Stimulated activated CD8-positive, alpha-beta memory T cell treated with anti-CD3 and anti-CD28 coated beads, Interleukin-2, amount 100 ng/mL, for 48 hours (primary cell): ENCODE results near the gene MYH7B.

ENCODE experiments used
- DNase-seq, 2 donors: peaks; one replicate each; pipeline ENCODE4 v3.0.0-alpha.2; 2020; ENCODE audit warnings: low read depth in 2 of 2

MYH7B gene

GRCh38 chr20:34945315-34946077 lies 10.2 kb upstream of the MYH7B start:
- DNase-seq, result no peak

DNA sequence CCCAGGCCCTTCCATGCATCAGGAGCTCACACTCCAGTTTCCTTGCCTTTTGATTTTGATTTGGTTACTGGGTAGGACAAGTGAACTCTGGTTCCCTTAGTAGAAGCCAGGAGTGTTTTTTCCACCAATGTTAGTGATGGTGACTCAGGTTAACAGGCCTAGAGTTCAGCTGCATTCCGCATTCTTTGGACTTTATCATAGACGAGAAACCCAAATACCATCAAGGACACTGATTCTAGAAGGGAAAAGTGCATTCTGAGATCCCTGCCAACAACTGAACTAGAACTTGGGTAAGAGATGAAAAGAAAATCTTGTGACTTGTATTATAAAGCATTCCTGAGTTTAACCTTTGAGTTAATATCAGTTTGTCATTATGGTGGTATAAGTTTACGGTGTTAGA lies 9.0 kb upstream of the MYH7B start:
- no peak for DNase-seq

- no peak for DNase-seq
These were observed 8.3 kb upstream of the MYH7B start for GRCh38 chr20:34947336-34947735.

- no peak for DNase-seq
These were observed 7.6 kb upstream of the MYH7B start for GRCh38 chr20:34948030-34948429.

DNA sequence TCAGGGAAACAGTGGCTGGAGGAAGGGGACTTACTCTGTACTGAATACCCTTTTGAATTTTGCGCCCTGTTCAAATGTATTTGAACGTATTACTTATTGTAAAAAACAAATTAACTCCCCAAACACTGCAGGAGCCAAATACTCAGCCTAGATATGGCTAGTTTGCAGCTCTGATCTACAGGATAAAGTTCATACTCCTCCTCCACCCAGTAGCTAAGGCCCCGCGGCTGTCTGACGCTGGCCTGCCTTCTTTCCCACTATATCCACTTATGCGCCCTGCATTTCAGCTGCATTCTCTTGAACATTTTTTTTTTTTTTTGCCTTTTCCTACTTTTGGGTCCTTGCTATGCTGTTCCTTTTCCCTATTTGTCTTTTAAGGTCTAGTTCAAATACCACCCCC lies 6.5 kb upstream of the MYH7B start:
- DNase-seq, result no peak

DNA sequence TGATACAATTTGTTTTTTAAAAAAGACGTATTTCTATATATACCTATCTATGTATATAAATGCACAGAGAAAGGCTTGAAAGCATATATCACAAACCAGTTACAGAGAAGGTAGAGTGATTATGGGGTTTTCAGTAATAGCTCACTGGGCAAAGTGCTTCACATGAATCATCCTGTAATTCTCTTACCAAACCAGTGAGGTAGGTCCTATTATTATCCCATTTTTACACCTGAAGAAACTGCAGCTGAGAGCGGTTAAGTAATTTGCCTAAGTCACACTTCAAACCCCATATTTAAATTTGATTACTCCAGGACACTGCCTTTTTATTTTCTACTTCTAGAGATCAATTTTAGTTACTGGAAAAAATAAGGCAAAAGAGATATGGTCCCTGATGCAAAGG lies 4.4 kb upstream of the MYH7B start:
- no peak for DNase-seq

DNA sequence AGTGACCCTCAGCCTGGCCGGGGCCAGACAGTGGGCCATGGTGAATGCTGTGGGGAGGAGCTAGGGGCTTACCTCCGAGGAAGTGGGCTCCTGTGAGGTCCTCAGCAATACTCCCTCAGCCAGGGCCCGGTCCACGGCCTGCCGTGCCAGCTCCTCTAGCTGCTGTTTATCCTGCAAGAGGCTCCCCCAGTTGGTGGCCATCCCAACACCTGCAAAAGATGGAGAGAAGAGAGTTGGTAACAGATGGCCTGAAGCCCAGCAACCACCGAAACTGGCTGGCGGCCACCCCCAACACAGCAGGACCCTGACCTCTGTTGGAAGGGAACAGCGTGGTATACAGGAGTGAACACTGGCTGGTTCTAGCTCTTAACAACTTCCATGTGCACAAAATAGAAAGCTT lies 4.0 kb upstream of the MYH7B start:
- DNase-seq, result no peak

GRCh38 chr20:34952671-34953070 lies 3.0 kb upstream of the MYH7B start:
- no peak for DNase-seq

- DNase-seq, result no peak
These were observed 1.7 kb upstream of the MYH7B start for GRCh38 chr20:34953960-34954359.

DNA sequence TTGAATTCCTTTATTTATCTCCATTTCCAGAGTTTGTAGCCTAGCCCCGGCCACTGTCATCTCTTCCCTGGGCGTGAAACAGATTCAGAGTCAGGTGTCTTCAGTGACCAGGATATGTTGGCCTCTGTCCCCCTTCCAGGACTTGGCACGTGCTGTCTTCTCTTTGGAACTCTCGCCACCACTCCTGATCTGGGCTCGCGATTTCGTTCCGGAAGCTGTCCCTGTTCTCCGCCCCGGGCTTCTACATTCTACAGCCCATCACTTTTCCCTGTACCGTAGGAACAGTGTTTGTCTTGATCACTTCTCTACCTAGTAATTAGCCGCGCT lies 801 bp upstream of the MYH7B start:
- DNase-seq, result no peak

DNA sequence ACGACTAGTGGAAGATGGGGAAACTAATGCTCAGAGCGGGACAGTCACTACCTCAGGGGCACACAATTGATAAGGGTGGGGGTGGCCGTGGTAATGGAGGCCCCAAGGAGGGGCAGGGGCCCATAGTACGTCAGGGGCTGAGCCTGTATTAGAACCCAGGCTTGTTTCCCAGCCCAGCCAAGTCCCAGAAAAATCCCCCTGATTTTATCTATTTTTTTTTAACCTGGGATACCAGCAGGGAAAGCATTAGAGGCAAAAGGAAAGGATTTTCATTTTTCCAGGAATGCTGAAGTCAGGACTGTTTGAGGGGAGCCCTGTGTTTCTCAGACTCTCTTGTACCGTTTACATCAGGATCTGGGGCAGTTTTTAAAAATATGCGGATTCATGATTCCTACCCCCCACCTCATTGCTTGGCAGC lies 382 bp downstream of the MYH7B start:
- DNase-seq, result no peak

DNA sequence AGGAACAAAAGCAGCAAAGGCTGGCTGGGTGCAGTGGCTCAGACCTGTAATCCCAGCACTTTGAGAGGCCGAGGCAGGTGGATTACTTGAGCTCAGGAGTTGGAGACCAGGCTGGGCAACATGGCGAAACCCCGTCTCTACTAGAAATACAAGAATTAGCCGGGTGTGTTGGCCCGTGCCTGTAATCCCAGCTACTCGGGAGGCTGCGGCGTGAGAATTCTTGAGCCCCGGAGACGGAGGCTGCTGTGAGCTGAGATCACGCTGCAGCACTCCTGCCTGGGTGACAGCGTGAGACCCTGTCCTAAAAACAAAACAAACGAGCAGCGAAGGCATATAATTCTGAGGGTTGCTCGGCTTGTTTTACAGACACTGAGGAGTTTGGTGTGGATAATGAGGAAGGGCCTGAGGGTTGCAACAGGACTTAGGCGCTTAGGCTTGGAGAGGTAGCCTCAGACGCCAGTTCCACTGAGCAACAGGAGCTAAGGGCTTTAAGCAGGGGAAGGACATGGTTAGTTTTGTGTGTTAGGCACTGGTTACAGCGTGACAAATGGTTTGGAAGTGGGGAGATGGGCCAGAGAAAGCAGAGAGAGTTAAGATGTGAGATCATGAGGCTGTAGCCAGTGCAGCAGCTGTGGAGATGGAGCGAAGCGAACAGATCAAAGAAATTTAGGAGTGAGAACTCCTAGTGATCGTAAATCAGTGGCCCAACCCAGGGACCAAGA lies 1.2 kb downstream of the MYH7B start:
- no peak for DNase-seq

DNA sequence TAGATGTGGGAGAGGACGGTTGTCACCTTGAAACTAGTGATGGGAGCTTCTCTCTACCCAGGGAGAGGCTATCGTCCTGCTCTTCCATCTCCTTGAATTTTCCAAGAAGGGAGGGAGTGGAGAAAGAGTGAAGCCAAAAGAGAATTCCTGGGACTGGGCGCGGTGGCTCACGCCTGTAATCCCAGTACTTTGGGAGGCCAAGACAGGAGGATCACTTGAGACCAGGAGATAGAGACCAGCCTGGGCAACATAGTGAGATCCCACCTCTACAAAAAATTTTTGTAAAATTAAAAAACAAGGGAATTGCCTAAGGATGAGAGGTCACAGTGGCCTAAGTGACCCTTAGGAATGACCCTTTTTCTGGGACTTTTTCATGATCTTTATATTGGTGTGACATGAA lies 8.8 kb downstream of the MYH7B start:
- no peak for DNase-seq

DNA sequence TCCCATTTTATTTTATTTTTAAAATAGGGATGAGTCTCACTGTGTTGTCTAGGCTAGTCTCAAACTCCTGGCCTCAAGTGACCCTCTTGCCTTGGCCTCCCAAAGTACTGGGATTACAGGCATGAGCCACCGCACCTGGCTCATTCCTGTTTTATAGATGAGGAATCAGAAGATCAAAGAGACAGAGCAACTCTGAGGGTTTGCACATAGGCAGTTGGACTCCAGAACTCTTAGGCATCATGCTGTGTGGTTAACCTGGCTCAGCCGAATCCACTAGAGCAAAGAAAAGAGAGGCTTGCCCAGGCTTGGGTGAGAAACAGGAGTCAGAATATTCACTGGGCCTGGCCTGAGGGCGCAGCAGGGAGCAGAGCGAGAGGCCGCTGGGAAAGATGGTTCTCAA lies 9.4 kb downstream of the MYH7B start:
- DNase-seq, result no peak

- no peak for DNase-seq
These were observed 11.8 kb downstream of the MYH7B start for GRCh38 chr20:34967421-34967820.

DNA sequence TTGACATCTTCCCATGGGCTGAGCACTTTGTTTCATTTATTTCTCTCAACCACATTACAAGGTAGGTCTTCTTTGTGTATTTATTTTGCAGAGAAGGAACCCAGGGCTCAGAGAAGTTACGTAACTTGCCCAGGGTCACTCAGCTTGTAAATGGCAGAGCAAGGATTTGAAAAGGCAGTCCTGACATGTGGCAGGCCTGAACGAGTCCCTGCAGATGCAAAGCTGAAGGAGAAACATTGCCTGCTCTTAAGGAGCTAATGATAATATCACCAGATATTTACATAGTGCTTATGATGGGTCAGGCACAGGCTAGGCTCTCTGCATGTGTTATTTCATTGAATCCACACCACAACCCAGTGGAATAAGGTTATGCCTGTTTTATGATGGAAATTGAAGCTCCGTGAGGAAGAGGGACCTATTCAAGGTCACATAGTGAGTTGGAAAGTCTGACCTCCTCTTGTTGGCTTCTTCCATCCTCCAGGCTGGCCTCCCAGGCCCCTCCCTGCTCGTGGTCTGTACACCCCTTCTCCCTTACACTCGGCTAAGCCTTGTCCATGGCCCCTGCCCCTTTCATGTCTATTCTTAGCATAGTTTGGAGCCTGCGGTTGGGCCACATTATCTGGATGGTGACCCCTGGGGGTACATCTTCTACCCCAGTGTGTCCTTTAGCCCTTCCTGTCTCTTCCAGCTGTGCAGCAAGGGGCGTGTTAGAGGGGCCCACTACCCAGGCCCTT lies 12.5 kb downstream of the MYH7B start:
- DNase-seq, result no peak

- no peak for DNase-seq
These were observed 14.6 kb downstream of the MYH7B start for GRCh38 chr20:34970193-34970840.

GRCh38 chr20:34970846-34971560 lies 15.3 kb downstream of the MYH7B start:
- no peak for DNase-seq

GRCh38 chr20:34971561-34972235 lies 16.0 kb downstream of the MYH7B start:
- DNase-seq, result no peak

DNA sequence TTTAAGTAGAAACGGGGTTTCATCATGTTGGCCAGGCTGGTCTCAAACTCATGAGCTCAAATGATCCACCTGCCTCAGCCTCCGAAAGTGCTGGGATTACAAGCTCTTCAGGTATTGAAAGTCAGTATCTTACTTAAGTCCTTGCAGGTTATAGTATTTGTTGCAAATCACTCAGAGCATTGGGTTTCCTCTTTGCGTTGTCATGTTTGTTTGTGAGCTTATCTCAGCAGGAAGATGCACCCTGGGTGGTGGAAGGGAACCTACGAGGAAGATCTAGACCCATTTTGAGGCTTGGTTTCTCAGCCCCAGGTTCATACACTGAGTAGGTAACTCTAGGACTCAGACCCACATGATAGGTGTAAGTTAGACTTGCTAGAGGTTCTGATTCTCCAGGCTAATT lies 18.6 kb downstream of the MYH7B start:
- DNase-seq, result no peak

DNA sequence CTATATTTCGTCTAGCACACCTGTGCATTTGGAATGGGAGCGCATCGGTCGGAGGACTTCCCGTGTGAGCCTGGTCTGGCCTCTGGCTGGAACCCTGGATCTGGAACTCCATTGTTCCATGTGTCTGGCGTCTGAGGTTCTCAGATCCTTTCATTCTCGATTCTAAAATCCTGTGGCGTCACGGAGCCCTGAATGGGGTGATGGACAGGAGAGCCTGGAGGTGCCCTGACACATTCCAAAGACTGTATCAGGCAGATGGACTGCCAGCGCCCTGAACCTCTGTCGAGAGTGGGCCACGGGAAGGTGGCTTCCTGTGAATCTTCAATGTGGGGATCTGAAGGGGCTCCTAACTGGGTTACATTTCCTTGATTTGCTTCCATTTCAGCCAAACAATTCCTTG lies 20.6 kb downstream of the MYH7B start:
- DNase-seq, result no peak
